GM12878 (cell line): ENCODE data around the gene PRRG1. TPM values are rescaled to one million over a fixed set of nuclear protein-coding genes. Genes with fewer than 3 reads are reported as not detected.
A peak's percentile ranks its signal among the peaks of the same experiment; 100 is the strongest.
"Not testable (repeated sequence)": the region's sequence is repeated elsewhere in the genome, so short reads cannot be mapped to it uniquely, and the experiment has no call there.

Source experiments
- ATAC-seq: fragments of 200-7000 bp; cut with Tn5 transposase; 3 replicates; pipeline ENCODE4 v1.9.1; 2020; ENCODE audit warnings: mild to moderate bottlenecking, moderate library complexity
- BruUV-seq: library from RNA; stranded (reverse); fragments of 400-500 nt; replicated peaks from 2 replicates; lab custom pipeline; 2021; lab: Mats Ljungman, UMichigan
- CTCF ChIA-PET: fragments of 300-600 bp; sonication (Branson Sonifier 250); formaldehyde crosslinking; extraction: SDS; loops from one replicate; lab custom pipeline; 2021; ENCODE audit warnings: inconsistent platforms; lab: Yijun Ruan, JAX
- POLR2A ChIA-PET: fragments of 350-600 bp; formaldehyde crosslinking; extraction: SDS; loops from one replicate; lab custom pipeline; 2021; ENCODE audit warnings: inconsistent platforms; lab: Charles Lee
- RAD21 ChIA-PET: fragments of 300-600 bp; sonication (Branson Sonifier 250); formaldehyde crosslinking; loops from one replicate; lab custom pipeline; 2023; ENCODE audit warnings: antibody characterized with exemption; ENCODE audit not compliant: unreplicated experiment; lab: Charles Lee
- SMC1A ChIA-PET: fragments of 300-600 bp; sonication (Branson Sonifier 250); formaldehyde crosslinking; loops from one replicate; lab custom pipeline; 2023; ENCODE audit not compliant: unreplicated experiment, uncharacterized antibody; lab: Charles Lee
- DNase-seq: peaks from one replicate; pipeline ENCODE4 v3.0.0-alpha.2; 2011; ENCODE audit warnings: low read depth, low spot score
- FAIRE-seq: peaks from 3 replicates; lab custom pipeline; 2011; peaks lifted over from hg19 to GRCh38; lab: Jason Lieb, UNC
- H2AFZ ChIP-seq: 2 replicates; pipeline ENCODE4 v1.6.0; 2011; ENCODE audit warnings: low read depth, low read length, control low read depth; ENCODE audit not compliant: control insufficient read depth
- H3K27ac ChIP-seq: 2 replicates; pipeline ENCODE4 v1.5.1; 2011; ENCODE audit warnings: control low read depth; ENCODE audit not compliant: control insufficient read depth, insufficient read depth
- H3K27me3 ChIP-seq, 2 experiments: replicated peaks in 1 of 2; 2 replicates each; pipeline versions ENCODE4 v1.6.0 to v1.6.1; 2011; ENCODE audit warnings: low read length in 1 of 2; ENCODE audit not compliant: control insufficient read depth in 2 of 2, insufficient read depth in 2 of 2
- H3K36me3 ChIP-seq, 2 experiments: 2 replicates each; pipeline ENCODE4 v1.5.1; 2011; ENCODE audit warnings: low read length in 1 of 2; ENCODE audit not compliant: control insufficient read depth in 2 of 2, insufficient read depth in 2 of 2
- H3K4me1 ChIP-seq: 2 replicates; pipeline ENCODE4 v1.6.1; 2011; ENCODE audit warnings: mild to moderate bottlenecking, low read length, moderate library complexity, mixed read lengths; ENCODE audit not compliant: control insufficient read depth, insufficient read depth
- H3K4me2 ChIP-seq: 2 replicates; pipeline ENCODE4 v1.6.0; 2011; ENCODE audit warnings: control low read depth; ENCODE audit not compliant: control insufficient read depth, insufficient read depth
- H3K4me3 ChIP-seq: fragments of 200-600 bp; sonication (generic); 2 replicates; pipeline ENCODE4 v1.5.1; 2016
- H3K79me2 ChIP-seq: 2 replicates; pipeline ENCODE4 v1.6.0; 2011; ENCODE audit warnings: low read length; ENCODE audit not compliant: control insufficient read depth, insufficient read depth
- H3K9ac ChIP-seq: 2 replicates; pipeline ENCODE4 v1.8.0; 2011; ENCODE audit warnings: low read length, control low read depth, mixed read lengths; ENCODE audit not compliant: control insufficient read depth, insufficient read depth
- H3K9me3 ChIP-seq: replicated peaks from 3 replicates; pipeline ENCODE4 v1.5.1; 2011; ENCODE audit warnings: mild to moderate bottlenecking, low read length; ENCODE audit not compliant: control insufficient read depth, insufficient read depth
- H4K20me1 ChIP-seq: 2 replicates; pipeline ENCODE4 v1.6.0; 2011; ENCODE audit not compliant: control insufficient read depth, insufficient read depth
- BHLHE40 ChIP-seq, 2 experiments: fragments of 450-650 bp in 1 of 2; IDR thresholded peaks; 2 replicates each; pipeline ENCODE4 v1.6.1; 2011 to 2017; ENCODE audit warnings: low read depth in 2 of 2, borderline replicate concordance in 1 of 2, improper control_type of control experiment in 1 of 2, low read length in 1 of 2, mild to moderate bottlenecking in 1 of 2
- CHD2 ChIP-seq: IDR thresholded peaks from 2 replicates; pipeline ENCODE4 v1.6.1; 2011; ENCODE audit warnings: low read depth, low read length, improper control_type of control experiment, borderline replicate concordance
- IKZF2 ChIP-seq, 2 experiments: fragments of 450-650 bp; IDR thresholded peaks; 2 replicates each; pipeline ENCODE4 v1.6.1; 2017; ENCODE audit warnings: mild to moderate bottlenecking in 2 of 2, moderate library complexity in 2 of 2
- KLF5 ChIP-seq: fragments of 450-650 bp; IDR thresholded peaks from 2 replicates; pipeline ENCODE4 v1.6.1; 2014; ENCODE audit warnings: mild to moderate bottlenecking; ENCODE audit not compliant: partially characterized antibody
- NBN ChIP-seq: fragments of 450-650 bp; IDR thresholded peaks from 2 replicates; pipeline ENCODE4 v1.6.1; 2016
- POLR2AphosphoS5 ChIP-seq: IDR thresholded peaks from 2 replicates; pipeline ENCODE4 v1.6.1; 2011; ENCODE audit warnings: mild to moderate bottlenecking, low read length, inconsistent platforms
- POU2F2 ChIP-seq: IDR thresholded peaks from 3 replicates; pipeline ENCODE4 v1.6.1; 2011; ENCODE audit warnings: low read depth, mild to moderate bottlenecking, low read length, borderline replicate concordance
- RAD51 ChIP-seq: fragments of 450-650 bp; IDR thresholded peaks from 2 replicates; pipeline ENCODE4 v1.6.1; 2016; ENCODE audit warnings: moderate library complexity, mild to moderate bottlenecking, inconsistent platforms
- WGBS: methylation state at CpG from one replicate; pipeline ENCODE4 v1.1.6; 2016; ENCODE audit warnings: low lambda C conversion rate; ENCODE audit not compliant: insufficient replicate concordance, insufficient coverage; ENCODE audit errors: missing lambda C conversion rate; 5-methylcytosine and 5-hydroxymethylcytosine counted together
- in situ Hi-C: fragments of 300-500 bp; cut with MboI; formaldehyde crosslinking; loops from 9 replicates; pipeline ENCODE4 v1.14.3; 2018; ENCODE audit warnings: mixed read lengths
- intact Hi-C: fragments of 100-400 bp; cut with micrococcal nuclease; formaldehyde crosslinking; loops from one replicate; pipeline ENCODE4 v1.14.2; 2022; ENCODE audit not compliant: unreplicated experiment
- polyA plus RNA-seq, 11 experiments: library from polyadenylated mRNA; depleted of rRNA in 4 of 11; unstranded in 6 of 11; stranded (reverse) in 5 of 11; fragments of >200 nt; fragmentation: Nextera tagmentation in 4 of 11; fragmentation: Illumina TruSeq in 1 of 11; extraction: Ambion mirVana in 4 of 11; extraction: Trizol in 1 of 11; gene quantifications; 1 replicate in 1 of 11; 2 replicates in 10 of 11; pipeline versions ENCODE4 v1.2.1 to v1.2.3, GENCODE V29; 2011 to 2016; ENCODE audit warnings: inconsistent platforms in 2 of 11, missing spikeins in 2 of 11, low read depth in 1 of 11
- total RNA-seq, 4 experiments: library from RNA; depleted of rRNA in 3 of 4; stranded (reverse); fragments of >200 nt in 3 of 4; fragmentation: Illumina TruSeq in 1 of 4; extraction: Trizol in 1 of 4; gene quantifications; 2 replicates each; pipeline versions ENCODE4 v1.2.1 to v1.2.3, GENCODE V29; 2013 to 2021
- TF ChIP-seq, protein P1 (sequence below): IDR thresholded peaks from 2 replicates; pipeline ENCODE4 v1.6.1; 2011; ENCODE audit warnings: low read depth, mild to moderate bottlenecking, low read length, moderate library complexity, borderline replicate concordance; ENCODE audit errors: extremely low read depth
- TF ChIP-seq, protein P2 (sequence below), 3 experiments: IDR thresholded peaks in 2 of 3; conservative IDR thresholded peaks in 1 of 3; 2 replicates each; pipeline ENCODE4 v1.5.1; 2011; ENCODE audit warnings: low read depth in 3 of 3, low read length in 3 of 3, mild to moderate bottlenecking in 3 of 3, control low read depth in 2 of 3, moderate library complexity in 2 of 3, inconsistent platforms in 1 of 3, mixed read lengths in 1 of 3; ENCODE audit not compliant: control insufficient read depth in 2 of 3, insufficient read depth in 1 of 3; ENCODE audit errors: extremely low read depth in 1 of 3

PRRG1 gene
- total and polyA plus RNA-seq, 10 of the 15 experiments (the other 5 are each of a cell fraction or from before 2014, with no cell fraction given), result not detected

DNA sequence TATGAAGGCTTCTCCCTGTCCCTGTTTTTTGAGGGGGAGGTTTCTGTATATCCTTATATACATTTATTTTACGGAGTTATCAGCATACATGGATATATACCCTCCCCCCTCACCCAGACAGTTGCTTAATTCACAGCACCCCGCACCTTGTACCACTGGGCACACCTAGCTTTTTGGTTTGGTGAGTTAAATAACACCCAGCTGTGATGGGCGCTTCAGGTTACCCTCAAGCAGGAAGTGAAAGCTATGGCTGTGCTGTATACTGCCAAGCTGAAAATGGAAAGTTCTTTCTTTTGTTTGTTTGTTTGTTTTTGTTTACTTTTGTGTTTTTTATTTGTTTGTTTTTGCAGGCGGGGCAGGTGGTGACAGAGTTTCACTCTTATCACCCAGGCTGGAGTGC, 150.5 kb downstream of the PRRG1 start:
- H3K27me3 ChIP-seq, BruUV-seq: not testable (repeated sequence)

DNA sequence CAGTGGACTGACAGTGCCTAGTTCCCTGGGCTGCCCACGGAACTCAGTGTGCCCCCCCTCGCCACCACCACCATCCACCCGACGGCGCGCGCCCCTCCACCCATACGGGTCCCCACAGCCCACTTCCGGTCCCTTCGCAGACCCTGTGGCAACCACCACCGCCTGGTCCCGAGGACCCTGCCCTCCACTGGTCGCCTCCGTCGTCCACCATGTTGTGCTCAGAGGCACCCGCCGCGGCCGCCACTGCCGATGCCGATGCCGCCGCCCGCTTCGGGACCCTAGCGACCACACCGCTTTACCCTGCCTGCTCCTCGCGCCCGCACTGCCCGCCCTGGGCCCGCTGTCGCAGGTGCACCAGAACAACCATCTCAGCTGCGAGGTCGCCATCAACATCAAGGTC, 155.8 kb downstream of the PRRG1 start:
- no peak overlapping the region for H3K9ac ChIP-seq
- no peak overlapping the region for H2AFZ ChIP-seq
- H3K4me3 ChIP-seq, result no peak overlapping the region
- H3K27ac ChIP-seq, result no peak overlapping the region
- ChIA-PET SMC1A (no interaction called here), POLR2A (no interaction called here)
- H3K27me3 ChIP-seq, result no peaks in the 10 kb centered on the region
- H3K9me3 ChIP-seq, result no peaks in the 10 kb centered on the region
- no TSS peak for BruUV-seq
- H3K4me1 ChIP-seq, result no peaks in the 10 kb centered on the region
- in situ Hi-C loops, result loop anchor here (25.0 kb wide), 1 partner anchor 657 kb away; no protein-coding TSS in a partner anchor
- TF ChIP-seq CHD2 (no peak), POLR2AphosphoS5 (no peak), BHLHE40 (IDR thresholded peaks at IDR 0.05; ENCODE audit: borderline replicate concordance in 1 of 2, low read depth in 2 of 2, low read length in 1 of 2) (no peak), IKZF2 (IDR thresholded peaks at IDR 0.05) (no peak), KLF5 (no peak), RAD51 (no peak), NBN (no peak), POU2F2 (no peak)
- TF ChIP-seq, protein P1, sequence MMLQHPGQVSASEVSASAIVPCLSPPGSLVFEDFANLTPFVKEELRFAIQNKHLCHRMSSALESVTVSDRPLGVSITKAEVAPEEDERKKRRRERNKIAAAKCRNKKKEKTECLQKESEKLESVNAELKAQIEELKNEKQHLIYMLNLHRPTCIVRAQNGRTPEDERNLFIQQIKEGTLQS, result no peak
- TF ChIP-seq, protein P2, sequence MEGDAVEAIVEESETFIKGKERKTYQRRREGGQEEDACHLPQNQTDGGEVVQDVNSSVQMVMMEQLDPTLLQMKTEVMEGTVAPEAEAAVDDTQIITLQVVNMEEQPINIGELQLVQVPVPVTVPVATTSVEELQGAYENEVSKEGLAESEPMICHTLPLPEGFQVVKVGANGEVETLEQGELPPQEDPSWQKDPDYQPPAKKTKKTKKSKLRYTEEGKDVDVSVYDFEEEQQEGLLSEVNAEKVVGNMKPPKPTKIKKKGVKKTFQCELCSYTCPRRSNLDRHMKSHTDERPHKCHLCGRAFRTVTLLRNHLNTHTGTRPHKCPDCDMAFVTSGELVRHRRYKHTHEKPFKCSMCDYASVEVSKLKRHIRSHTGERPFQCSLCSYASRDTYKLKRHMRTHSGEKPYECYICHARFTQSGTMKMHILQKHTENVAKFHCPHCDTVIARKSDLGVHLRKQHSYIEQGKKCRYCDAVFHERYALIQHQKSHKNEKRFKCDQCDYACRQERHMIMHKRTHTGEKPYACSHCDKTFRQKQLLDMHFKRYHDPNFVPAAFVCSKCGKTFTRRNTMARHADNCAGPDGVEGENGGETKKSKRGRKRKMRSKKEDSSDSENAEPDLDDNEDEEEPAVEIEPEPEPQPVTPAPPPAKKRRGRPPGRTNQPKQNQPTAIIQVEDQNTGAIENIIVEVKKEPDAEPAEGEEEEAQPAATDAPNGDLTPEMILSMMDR (IDR thresholded peaks at IDR 0.05 in 2 of 3, conservative IDR thresholded peaks at IDR 0.05 in 1 of 3; ENCODE audit: control insufficient read depth in 2 of 3, extremely low read depth in 1 of 3, insufficient read depth in 1 of 3, low read depth in 3 of 3, low read length in 3 of 3), result no peak
- TF ChIP-seq, all 136 proteins: peak for 0
- ATAC-seq, result no peak
- H4K20me1 ChIP-seq, result no peaks in the 10 kb centered on the region
- no peaks in the 10 kb centered on the region for H3K36me3 ChIP-seq
- H3K79me2 ChIP-seq, result no peaks in the 10 kb centered on the region
- ChIA-PET CTCF (no interaction called here), RAD21 (no interaction called here)
- 75% methylated on average over 15 of the region's 35 CpGs for WGBS
- no peak for FAIRE-seq
- intact Hi-C loops, result no loop called here
- H3K4me2 ChIP-seq, result no peak overlapping the region
- no peak for DNase-seq

More for the DNA sequence above, 150.5 kb downstream of the PRRG1 start:
- POLR2A ChIA-PET, H3K4me2 ChIP-seq, intact Hi-C loops, DNase-seq, H3K4me3 ChIP-seq, H3K9me3 ChIP-seq, H4K20me1 ChIP-seq, CTCF ChIA-PET, H3K27ac ChIP-seq, H3K79me2 ChIP-seq, SMC1A ChIA-PET, H2AFZ ChIP-seq, H3K9ac ChIP-seq, H3K36me3 ChIP-seq, H3K4me1 ChIP-seq, RAD21 ChIA-PET, FAIRE-seq: not testable (repeated sequence)
- WGBS, result 14% methylated on average over 4 of the region's 4 CpGs
- ATAC-seq, result peak; percentile 56; the same call in 2 of the 3 replicates
- in situ Hi-C loops, result loop anchor here (25.0 kb wide), 2 partner anchors 338 to 663 kb away; partner anchors contain the start of gene DYNLT3
